Suppressor macrophage treated with lipopolysaccharide for 4 hours (primary cell): ENCODE data around the gene EDN3.
A peak's percentile ranks its signal among the peaks of the same experiment; 100 is the strongest.
"Not testable (repeated sequence)": the region's sequence is repeated elsewhere in the genome, so short reads cannot be mapped to it uniquely, and the experiment has no call there.

Source experiments
- DNase-seq: peaks from one replicate; pipeline ENCODE4 v3.0.0-alpha.2; 2020

Gene EDN3

GRCh38 chr20:59336540-59336939 is 36.1 kb downstream of the EDN3 start:
- no peak for DNase-seq

- not testable (repeated sequence) for DNase-seq
These were observed 38.0 kb downstream of the EDN3 start for GRCh38 chr20:59338444-59338843.

GRCh38 chr20:59340201-59340885 is 39.9 kb downstream of the EDN3 start:
- DNase-seq: no peak

GRCh38 chr20:59341285-59342022 is 41.0 kb downstream of the EDN3 start:
- peak; percentile 2 for DNase-seq

GRCh38 chr20:59342023-59342957 is 41.9 kb downstream of the EDN3 start:
- no peak for DNase-seq

- no peak for DNase-seq
These were observed 45.6 kb downstream of the EDN3 start for GRCh38 chr20:59346061-59346460.

- DNase-seq: no peak
These were observed 48.9 kb downstream of the EDN3 start for GRCh38 chr20:59349277-59349676.

GRCh38 chr20:59350330-59351156 is 50.1 kb downstream of the EDN3 start:
- no peak for DNase-seq

- no peak for DNase-seq
These were observed 51.0 kb downstream of the EDN3 start for GRCh38 chr20:59351157-59352040.

GRCh38 chr20:59352541-59352940 is 52.1 kb downstream of the EDN3 start:
- no peak for DNase-seq

GRCh38 chr20:59352990-59353389 is 52.6 kb downstream of the EDN3 start:
- no peak for DNase-seq

- no peak for DNase-seq
These were observed 54.0 kb downstream of the EDN3 start for GRCh38 chr20:59354460-59354859.

- no peak for DNase-seq
These were observed 54.8 kb downstream of the EDN3 start for GRCh38 chr20:59355242-59355641.

GRCh38 chr20:59356662-59357165 is 56.3 kb downstream of the EDN3 start:
- no peak for DNase-seq

GRCh38 chr20:59358793-59359192 is 58.4 kb downstream of the EDN3 start:
- DNase-seq: not testable (repeated sequence)

- no peak for DNase-seq
These were observed 59.7 kb downstream of the EDN3 start for GRCh38 chr20:59359906-59360725.

- no peak for DNase-seq
These were observed 60.5 kb downstream of the EDN3 start for GRCh38 chr20:59360934-59361333.

GRCh38 chr20:59361411-59361810 is 61.0 kb downstream of the EDN3 start:
- no peak for DNase-seq

- no peak for DNase-seq
These were observed 62.7 kb downstream of the EDN3 start for GRCh38 chr20:59363101-59363500.

GRCh38 chr20:59364611-59365010 is 64.2 kb downstream of the EDN3 start:
- no peak for DNase-seq
